Skeletal muscle tissue (tissue), 4 donors: ENCODE results near the gene SEMA5B. TPM values are rescaled to one million over a fixed set of nuclear protein-coding genes. Genes with fewer than 3 reads are reported as not detected.
A peak's percentile ranks its signal among the peaks of the same experiment; 100 is the strongest.

Experiments
- H3K27ac ChIP-seq: one replicate; pipeline ENCODE4 v1.7.0; 2013; ENCODE audit warnings: mild to moderate bottlenecking, low read depth, low read length, inconsistent platforms
- H3K27me3 ChIP-seq, 3 donors: one replicate each; pipeline ENCODE4 v1.7.0; 2013; ENCODE audit warnings: low read length in 3 of 3; ENCODE audit not compliant: control insufficient read depth in 3 of 3, insufficient read depth in 3 of 3
- H3K36me3 ChIP-seq, 3 donors: one replicate each; pipeline ENCODE4 v1.7.0; 2013; ENCODE audit warnings: low read length in 3 of 3; ENCODE audit not compliant: control insufficient read depth in 3 of 3, insufficient read depth in 3 of 3
- H3K4me1 ChIP-seq, 3 donors: one replicate each; pipeline ENCODE4 v1.7.0; 2013; ENCODE audit warnings: low read length in 3 of 3, mild to moderate bottlenecking in 3 of 3; ENCODE audit not compliant: control insufficient read depth in 3 of 3, insufficient read depth in 3 of 3
- H3K4me3 ChIP-seq, 3 donors: one replicate each; pipeline ENCODE4 v1.7.0; 2013; ENCODE audit warnings: low read length in 3 of 3
- H3K9ac ChIP-seq, 3 donors: one replicate each; pipeline ENCODE4 v1.7.0; 2013; ENCODE audit warnings: low read length in 3 of 3, mild to moderate bottlenecking in 3 of 3, moderate library complexity in 2 of 3, low read depth in 1 of 3
- H3K9me3 ChIP-seq, 3 donors: one replicate each; pipeline ENCODE4 v1.7.0; 2013; ENCODE audit warnings: low read length in 3 of 3; ENCODE audit not compliant: control insufficient read depth in 3 of 3
- total RNA-seq: library from RNA; depleted of rRNA; stranded (reverse); fragments of >200 nt; gene quantifications from one replicate; pipeline ENCODE4 v1.2.3, GENCODE V29; 2014
- donor health status: Osteomylitis.

SEMA5B gene
- total RNA-seq, 1 donor from 2014 or later = 8.4 TPM

GRCh38 chr3:123070510-123070909 is 42.9 kb upstream of the SEMA5B start:
- H3K9ac ChIP-seq = no peak overlapping the region
- H3K4me3 ChIP-seq = no peak overlapping the region
- H3K27me3 ChIP-seq = no peaks in the 10 kb centered on the region
- H3K9me3 ChIP-seq = no peaks in the 10 kb centered on the region
- peaks cover 16 to 24% (median 18%) of the 10 kb centered on the region in 3 donors for H3K4me1 ChIP-seq
- no peak overlapping the region for H3K27ac ChIP-seq
- H3K36me3 ChIP-seq = no peaks in the 10 kb centered on the region

DNA sequence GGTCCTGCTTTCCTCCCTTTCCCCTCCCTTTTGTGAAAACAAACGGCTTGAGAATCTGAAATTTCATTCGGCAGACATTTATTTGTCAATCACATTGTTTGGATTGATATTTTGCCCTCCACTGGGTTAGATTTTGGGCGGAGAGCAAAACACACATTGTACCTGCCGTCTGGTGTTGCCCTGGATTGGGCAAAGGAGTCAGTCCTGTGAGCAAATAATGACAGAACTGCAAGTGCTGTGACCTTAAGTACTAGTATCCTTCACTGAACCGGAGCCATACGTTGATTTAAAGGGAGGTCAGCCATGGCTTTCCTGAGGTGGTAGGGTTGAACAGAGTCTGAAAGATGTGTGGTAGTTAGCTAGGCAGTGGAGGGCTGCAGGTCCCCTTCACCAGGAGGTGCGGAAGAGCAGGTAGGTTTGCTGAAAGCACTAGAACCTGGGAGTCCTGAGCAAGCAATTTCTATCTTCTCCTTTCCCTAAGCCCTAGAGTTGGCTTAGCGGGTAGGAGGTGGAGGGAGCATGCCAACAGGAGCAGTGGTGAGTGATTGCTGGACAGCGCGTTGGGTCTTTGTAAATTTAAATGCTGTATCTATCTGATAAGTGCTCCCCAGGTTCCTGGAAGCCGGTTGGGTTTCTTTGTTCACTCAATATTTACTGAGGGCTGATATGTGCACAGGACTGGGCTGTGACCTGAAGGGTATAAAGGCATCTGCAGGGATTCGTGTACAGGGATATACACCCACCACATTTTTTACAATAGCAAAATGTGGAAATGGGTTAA is 41.2 kb upstream of the SEMA5B start:
- no peaks in the 10 kb centered on the region for H3K36me3 ChIP-seq
- no peaks in the 10 kb centered on the region for H3K27me3 ChIP-seq
- H3K4me3 ChIP-seq = peak overlapping the region in 2 of 3 donors; percentile 79 to 84
- no peak overlapping the region for H3K27ac ChIP-seq
- peaks cover 16 to 24% (median 18%) of the 10 kb centered on the region in 3 donors for H3K4me1 ChIP-seq
- no peak overlapping the region for H3K9ac ChIP-seq
- no peaks in the 10 kb centered on the region for H3K9me3 ChIP-seq

GRCh38 chr3:123067689-123068600 is 40.4 kb upstream of the SEMA5B start:
- Histone ChIP-seq H3K9ac (peak overlapping the region; percentile 80 to 82 (median 81)), H3K27ac (peak overlapping the region; percentile 26), H3K36me3 (no peaks in the 10 kb centered on the region), H3K27me3 (no peaks in the 10 kb centered on the region), H3K4me1 (peaks cover 16 to 24% (median 18%) of the 10 kb centered on the region in 3 donors), H3K9me3 (no peaks in the 10 kb centered on the region), H3K4me3 (peak overlapping the region; percentile 79 to 90 (median 84))

DNA sequence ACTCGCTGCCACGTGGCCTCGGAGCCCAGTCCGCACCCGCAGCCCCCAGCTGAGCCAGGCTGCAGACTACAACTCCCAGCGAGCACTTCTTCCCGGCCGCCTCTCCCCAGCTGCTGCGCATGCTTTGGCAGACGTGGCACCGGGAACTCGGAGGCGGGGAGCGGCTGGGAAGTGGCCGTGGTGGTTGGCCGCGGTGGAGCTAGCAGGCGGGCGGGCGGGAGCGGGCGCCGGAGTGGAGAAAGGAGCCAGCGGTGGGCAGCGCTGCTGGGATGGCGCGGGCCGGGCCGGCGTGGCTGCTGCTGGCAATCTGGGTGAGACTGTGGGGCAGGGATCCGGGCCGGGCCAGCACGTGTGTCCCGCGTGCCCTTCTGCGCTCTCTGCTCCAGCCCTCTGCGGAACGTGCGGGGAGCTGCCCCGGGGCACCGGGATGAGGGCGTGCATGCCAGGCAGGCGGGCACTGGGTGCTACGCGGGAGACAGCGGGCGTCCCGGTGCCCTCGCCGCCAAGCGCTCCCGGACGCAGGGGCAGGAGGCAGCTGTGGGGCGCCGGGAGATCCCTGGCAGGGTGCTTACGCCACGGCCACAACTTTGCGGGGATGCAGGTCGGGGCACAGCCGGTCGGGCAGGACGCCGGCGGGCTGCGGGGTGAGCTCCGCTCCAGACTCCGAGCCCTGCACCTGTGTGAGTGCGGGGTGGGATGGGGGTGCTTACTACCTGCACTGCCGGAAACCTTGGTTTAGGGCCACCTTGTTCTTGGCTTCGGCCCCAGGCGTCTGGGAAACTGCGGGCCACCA is 39.5 kb upstream of the SEMA5B start, which contains the start of gene PDIA5:
PDIA5 (plus strand) TSS at position 130 of the 793 bp plus-strand sequence; CDS start at position 270, 140 bp downstream.
- peaks cover 16 to 24% (median 18%) of the 10 kb centered on the region in 3 donors for H3K4me1 ChIP-seq
- H3K4me3 ChIP-seq = peak within 1 kb of the TSS; percentile 79 to 90 (median 84)
- no peaks in the 10 kb centered on the region for H3K36me3 ChIP-seq
- peak within 1 kb of the TSS; percentile 26 for H3K27ac ChIP-seq
- no peaks in the 10 kb centered on the region for H3K9me3 ChIP-seq
- H3K9ac ChIP-seq = peak within 1 kb of the TSS; percentile 80 to 82 (median 81)
- H3K27me3 ChIP-seq = no peaks in the 10 kb centered on the region

DNA sequence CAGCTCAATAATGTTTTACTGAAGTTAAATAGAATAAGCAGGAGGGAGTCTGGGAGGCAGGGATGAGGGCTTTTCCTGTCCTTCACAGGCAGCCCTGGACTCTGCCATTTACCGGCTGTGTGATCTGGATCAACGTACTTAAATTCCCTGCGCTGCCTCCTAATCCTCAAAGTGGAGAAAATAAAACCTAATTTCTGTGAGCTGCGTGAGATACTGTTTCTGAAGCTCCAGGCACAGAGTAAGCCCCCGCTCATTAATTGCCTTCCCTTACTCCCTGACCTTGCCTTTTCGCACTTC is 39.0 kb upstream of the SEMA5B start:
- H3K9me3 ChIP-seq = no peaks in the 10 kb centered on the region
- H3K36me3 ChIP-seq = no peaks in the 10 kb centered on the region
- H3K27me3 ChIP-seq = no peaks in the 10 kb centered on the region
- peaks cover 16 to 22% (median 18%) of the 10 kb centered on the region in 3 donors for H3K4me1 ChIP-seq
- H3K9ac ChIP-seq = peak overlapping the region; percentile 54 to 81 (median 61)
- H3K27ac ChIP-seq = peak overlapping the region; percentile 5
- peak overlapping the region; percentile 79 to 90 (median 84) for H3K4me3 ChIP-seq

DNA sequence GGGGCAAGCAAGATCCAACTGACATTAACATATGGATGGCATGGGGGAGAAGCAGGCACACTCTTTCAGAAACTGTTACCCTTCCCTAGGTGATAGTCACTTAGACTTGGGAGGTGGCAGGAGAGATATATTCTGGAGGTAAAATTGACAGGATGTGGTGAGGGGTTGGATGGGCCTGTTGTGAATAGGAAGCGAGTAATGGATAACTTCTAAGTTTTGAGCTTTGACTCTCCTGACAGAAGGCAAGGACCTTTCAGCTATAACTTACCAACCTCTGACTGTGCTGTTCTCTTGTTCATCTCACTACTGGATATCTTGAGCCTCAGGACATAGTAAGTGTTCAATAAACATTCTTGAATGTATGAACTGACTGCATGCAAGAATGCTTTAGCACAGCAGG is 37.4 kb upstream of the SEMA5B start:
- Histone ChIP-seq H3K9ac (no peak overlapping the region), H3K4me3 (no peak overlapping the region)

GRCh38 chr3:123064506-123064905 is 36.9 kb upstream of the SEMA5B start:
- H3K27ac ChIP-seq = no peak overlapping the region
- no peak overlapping the region for H3K4me3 ChIP-seq
- H3K9me3 ChIP-seq = no peaks in the 10 kb centered on the region
- no peaks in the 10 kb centered on the region for H3K27me3 ChIP-seq
- H3K36me3 ChIP-seq = no peaks in the 10 kb centered on the region
- H3K9ac ChIP-seq = no peak overlapping the region
- peaks cover 15 to 19% (median 16%) of the 10 kb centered on the region in 3 donors for H3K4me1 ChIP-seq

More for the DNA sequence above, 37.4 kb upstream of the SEMA5B start:
- H3K27me3 ChIP-seq = no peaks in the 10 kb centered on the region
- H3K27ac ChIP-seq = no peak overlapping the region
- no peaks in the 10 kb centered on the region for H3K36me3 ChIP-seq
- peaks cover 15 to 19% (median 16%) of the 10 kb centered on the region in 3 donors for H3K4me1 ChIP-seq
- no peaks in the 10 kb centered on the region for H3K9me3 ChIP-seq

- Histone ChIP-seq H3K9ac (no peak overlapping the region), H3K9me3 (no peaks in the 10 kb centered on the region), H3K27me3 (no peaks in the 10 kb centered on the region), H3K36me3 (no peaks in the 10 kb centered on the region), H3K4me3 (no peak overlapping the region), H3K4me1 (peaks cover 11 to 15% (median 12%) of the 10 kb centered on the region in 3 donors), H3K27ac (no peak overlapping the region)
Observed at GRCh38 chr3:123063034-123063433, 35.5 kb upstream of the SEMA5B start.

- Histone ChIP-seq H3K27ac (no peak overlapping the region), H3K9me3 (no peaks in the 10 kb centered on the region), H3K9ac (no peak overlapping the region), H3K27me3 (no peaks in the 10 kb centered on the region), H3K36me3 (no peaks in the 10 kb centered on the region), H3K4me1 (peaks cover 3 to 5% (median 4%) of the 10 kb centered on the region in 3 donors), H3K4me3 (no peak overlapping the region)
Observed at GRCh38 chr3:123061856-123062255, 34.3 kb upstream of the SEMA5B start.
